DOHH2 (cell line): ENCODE measurements around the gene ATP5F1E.

Source experiments
- H3F3A ChIP-seq: fragments of 200-600 bp; sonication (generic), shearing (Covaris generic); 2 replicates; pipeline ENCODE4 v1.6.0; 2016; ENCODE audit warnings: antibody characterized with exemption, mild to moderate bottlenecking; ENCODE audit not compliant: control insufficient read depth, insufficient read depth
- H3K27ac ChIP-seq: fragments of 200-600 bp; sonication (generic); 2 replicates; pipeline ENCODE4 v1.5.1; 2014; ENCODE audit warnings: low read depth, mild to moderate bottlenecking, low read length, moderate library complexity
- H3K27me3 ChIP-seq: fragments of 200-600 bp; sonication (generic); 2 replicates; pipeline ENCODE4 v1.6.1; 2014; ENCODE audit warnings: mild to moderate bottlenecking, low read length, mixed read lengths; ENCODE audit not compliant: control insufficient read depth
- H3K36me3 ChIP-seq: fragments of 200-600 bp; sonication (generic); 2 replicates; pipeline ENCODE4 v1.6.1; 2014; ENCODE audit warnings: mild to moderate bottlenecking, low read length, moderate library complexity, mixed read lengths; ENCODE audit not compliant: control insufficient read depth
- H3K4me1 ChIP-seq: fragments of 200-600 bp; sonication (generic); 2 replicates; pipeline ENCODE4 v1.6.1; 2014; ENCODE audit warnings: mild to moderate bottlenecking, low read length, mixed read lengths; ENCODE audit not compliant: control insufficient read depth
- H3K4me2 ChIP-seq: fragments of 200-600 bp; sonication (generic); 2 replicates; pipeline ENCODE4 v1.6.0; 2014; ENCODE audit warnings: mild to moderate bottlenecking, low read length, moderate library complexity
- H3K4me3 ChIP-seq: fragments of 200-600 bp; sonication (generic); 2 replicates; pipeline ENCODE4 v1.5.1; 2014; ENCODE audit warnings: mild to moderate bottlenecking, low read length, mixed read lengths
- H3K79me2 ChIP-seq: fragments of 200-600 bp; sonication (generic); 2 replicates; pipeline ENCODE4 v1.6.1; 2014; ENCODE audit warnings: mild to moderate bottlenecking, low read length, mixed read lengths; ENCODE audit not compliant: control insufficient read depth
- H3K9me2 ChIP-seq: fragments of 200-600 bp; sonication (generic); replicated peaks from 2 replicates; pipeline ENCODE4 v1.6.1; 2014; ENCODE audit warnings: mild to moderate bottlenecking, low read length, mixed read lengths; ENCODE audit not compliant: control insufficient read depth
- H3K9me3 ChIP-seq: fragments of 200-600 bp; sonication (generic); 2 replicates; pipeline ENCODE4 v1.6.1; 2014; ENCODE audit warnings: antibody characterized with exemption, low read length, mixed read lengths; ENCODE audit not compliant: control insufficient read depth, insufficient read depth
- H4K20me1 ChIP-seq: fragments of 200-600 bp; sonication (generic); 2 replicates; pipeline ENCODE4 v1.6.0; 2014; ENCODE audit warnings: low read depth, mild to moderate bottlenecking, antibody characterized with exemption, low read length, moderate library complexity; ENCODE audit not compliant: control insufficient read depth, insufficient read depth
- EZH2phosphoT487 ChIP-seq: fragments of 200-600 bp; sonication (generic); IDR thresholded peaks from 2 replicates; pipeline ENCODE4 v1.6.1; 2017; ENCODE audit warnings: borderline replicate concordance, mild to moderate bottlenecking, antibody characterized with exemption, low read length, moderate library complexity, mixed read lengths
- TF ChIP-seq, protein P1 (sequence below): fragments of 200-600 bp; sonication (generic); IDR thresholded peaks from one replicate; pipeline ENCODE4 v1.5.1; 2014; ENCODE audit warnings: antibody characterized with exemption, mild to moderate bottlenecking, low read depth, low read length; ENCODE audit not compliant: poor library complexity, severe bottlenecking

The ATP5F1E gene

DNA sequence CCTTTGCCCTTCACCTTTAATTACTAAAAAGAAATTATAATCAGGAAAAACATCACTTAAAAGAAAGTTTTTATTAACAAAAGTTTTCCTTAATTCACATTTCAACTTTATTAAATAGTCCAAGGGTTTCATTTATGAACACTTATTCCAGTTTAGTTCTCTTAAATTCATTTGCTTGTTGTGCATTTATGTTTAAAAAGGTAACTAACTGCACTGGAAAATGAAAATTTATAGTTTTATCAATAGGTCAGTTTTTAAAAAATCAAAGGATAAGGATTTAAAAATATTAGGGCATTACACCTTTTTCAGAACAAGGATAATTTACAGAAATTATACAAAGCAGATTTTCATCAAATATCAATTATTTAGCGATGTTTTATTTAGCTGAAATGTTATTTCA is 958 bp upstream of the ATP5F1E start:
- Histone ChIP-seq H3K9me2 (no peaks in the 10 kb centered on the region), H4K20me1 (peaks cover 23% of the 10 kb centered on the region), H3K4me2 (peak overlapping the region; percentile 92), H3K27ac (peak overlapping the region; percentile 71), H3K27me3 (no peaks in the 10 kb centered on the region), H3K79me2 (peaks cover 66% of the 10 kb centered on the region), H3K36me3 (peaks cover 89% of the 10 kb centered on the region), H3K4me3 (peak overlapping the region; percentile 77), H3K4me1 (peaks cover 50% of the 10 kb centered on the region), H3K9me3 (no peaks in the 10 kb centered on the region), H3F3A (peaks cover 41% of the 10 kb centered on the region)
- TF ChIP-seq EZH2phosphoT487 = no peak
- TF ChIP-seq, protein P1, sequence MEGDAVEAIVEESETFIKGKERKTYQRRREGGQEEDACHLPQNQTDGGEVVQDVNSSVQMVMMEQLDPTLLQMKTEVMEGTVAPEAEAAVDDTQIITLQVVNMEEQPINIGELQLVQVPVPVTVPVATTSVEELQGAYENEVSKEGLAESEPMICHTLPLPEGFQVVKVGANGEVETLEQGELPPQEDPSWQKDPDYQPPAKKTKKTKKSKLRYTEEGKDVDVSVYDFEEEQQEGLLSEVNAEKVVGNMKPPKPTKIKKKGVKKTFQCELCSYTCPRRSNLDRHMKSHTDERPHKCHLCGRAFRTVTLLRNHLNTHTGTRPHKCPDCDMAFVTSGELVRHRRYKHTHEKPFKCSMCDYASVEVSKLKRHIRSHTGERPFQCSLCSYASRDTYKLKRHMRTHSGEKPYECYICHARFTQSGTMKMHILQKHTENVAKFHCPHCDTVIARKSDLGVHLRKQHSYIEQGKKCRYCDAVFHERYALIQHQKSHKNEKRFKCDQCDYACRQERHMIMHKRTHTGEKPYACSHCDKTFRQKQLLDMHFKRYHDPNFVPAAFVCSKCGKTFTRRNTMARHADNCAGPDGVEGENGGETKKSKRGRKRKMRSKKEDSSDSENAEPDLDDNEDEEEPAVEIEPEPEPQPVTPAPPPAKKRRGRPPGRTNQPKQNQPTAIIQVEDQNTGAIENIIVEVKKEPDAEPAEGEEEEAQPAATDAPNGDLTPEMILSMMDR = no peak

DNA sequence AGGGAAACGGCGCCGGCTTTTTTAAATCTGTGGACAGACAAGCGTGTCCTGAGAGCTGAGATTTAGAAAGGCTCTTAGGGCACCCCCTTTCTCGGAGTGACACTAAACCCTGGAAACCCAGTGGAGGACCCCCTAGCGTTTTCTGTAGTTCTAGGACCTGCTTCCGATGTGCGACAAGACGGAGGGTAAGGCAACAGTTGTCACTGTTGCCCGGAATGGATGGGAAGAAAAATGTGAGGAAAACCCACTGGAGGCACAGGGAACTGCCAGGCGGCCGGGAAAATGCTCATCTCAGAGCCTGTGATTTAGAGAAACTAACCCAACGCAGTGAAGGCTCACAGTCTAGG is 551 bp upstream of the ATP5F1E start:
- Histone ChIP-seq H3K4me2 (peak overlapping the region; percentile 92), H3K79me2 (peaks cover 66% of the 10 kb centered on the region), H3K4me1 (peaks cover 50% of the 10 kb centered on the region), H3F3A (peaks cover 41% of the 10 kb centered on the region), H3K27ac (peak overlapping the region; percentile 71), H3K9me3 (no peaks in the 10 kb centered on the region), H3K27me3 (no peaks in the 10 kb centered on the region), H3K4me3 (peak overlapping the region; percentile 77), H3K9me2 (no peaks in the 10 kb centered on the region), H3K36me3 (peaks cover 89% of the 10 kb centered on the region), H4K20me1 (peaks cover 23% of the 10 kb centered on the region)
- no peak for TF ChIP-seq EZH2phosphoT487
- TF ChIP-seq, protein P1 = no peak

DNA sequence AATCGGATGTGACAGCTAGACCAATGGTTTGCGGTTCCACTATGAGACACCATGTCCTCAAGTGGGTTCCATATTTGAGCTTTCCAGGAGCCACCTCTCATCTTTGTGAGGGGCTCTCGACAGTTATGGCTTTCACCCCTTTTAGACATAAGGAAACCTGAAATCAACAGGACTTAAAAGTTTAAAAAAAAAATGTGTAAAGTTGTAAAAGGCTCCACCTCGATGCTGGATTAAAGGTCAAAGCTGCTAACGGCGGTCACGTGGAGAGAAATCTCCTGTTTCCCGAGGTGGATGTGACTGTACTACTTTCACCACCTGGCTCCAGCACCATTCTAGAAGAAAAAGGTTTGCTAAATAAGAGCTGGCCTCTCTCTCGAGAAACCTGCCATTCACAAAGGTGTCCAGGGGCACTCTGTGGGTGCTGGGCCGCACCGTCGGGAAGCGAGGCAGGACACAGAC is 542 bp downstream of the ATP5F1E start:
- H3K4me1 ChIP-seq = peaks cover 50% of the 10 kb centered on the region

More for the DNA sequence above, 542 bp downstream of the ATP5F1E start:
- H3K36me3 ChIP-seq = peaks cover 89% of the 10 kb centered on the region
- peak overlapping the region; percentile 97 for H3K4me2 ChIP-seq
- H3K9me3 ChIP-seq = no peaks in the 10 kb centered on the region
- peaks cover 38% of the 10 kb centered on the region for H3F3A ChIP-seq
- H3K9me2 ChIP-seq = no peaks in the 10 kb centered on the region
- no peak for TF ChIP-seq EZH2phosphoT487
- TF ChIP-seq, protein P1 = no peak
- H4K20me1 ChIP-seq = peaks cover 23% of the 10 kb centered on the region
- peak overlapping the region; percentile 69 for H3K27ac ChIP-seq
- H3K79me2 ChIP-seq = peaks cover 66% of the 10 kb centered on the region
- H3K4me3 ChIP-seq = peak overlapping the region; percentile 89
- no peaks in the 10 kb centered on the region for H3K27me3 ChIP-seq
